Epithelial cell of esophagus (primary cell): ENCODE results near the gene SIAH3.
"Not testable (repeated sequence)": the region's sequence is repeated elsewhere in the genome, so short reads cannot be mapped to it uniquely, and the experiment has no call there.

ENCODE experiments used
- DNase-seq: peaks from one replicate; pipeline ENCODE4 v3.0.0; 2010; ENCODE audit warnings: low read depth
- H3K4me3 ChIP-seq: 2 replicates; pipeline ENCODE4 v1.5.1; 2011; ENCODE audit warnings: mild to moderate bottlenecking, low read length, control low read depth
- TF ChIP-seq, protein P1 (sequence below): IDR thresholded peaks from 2 replicates; pipeline ENCODE4 v1.5.1; 2011; ENCODE audit warnings: low read depth, mild to moderate bottlenecking, low read length, control low read depth, inconsistent platforms; ENCODE audit not compliant: insufficient read depth; ENCODE audit errors: missing control alignments

Gene SIAH3

DNA sequence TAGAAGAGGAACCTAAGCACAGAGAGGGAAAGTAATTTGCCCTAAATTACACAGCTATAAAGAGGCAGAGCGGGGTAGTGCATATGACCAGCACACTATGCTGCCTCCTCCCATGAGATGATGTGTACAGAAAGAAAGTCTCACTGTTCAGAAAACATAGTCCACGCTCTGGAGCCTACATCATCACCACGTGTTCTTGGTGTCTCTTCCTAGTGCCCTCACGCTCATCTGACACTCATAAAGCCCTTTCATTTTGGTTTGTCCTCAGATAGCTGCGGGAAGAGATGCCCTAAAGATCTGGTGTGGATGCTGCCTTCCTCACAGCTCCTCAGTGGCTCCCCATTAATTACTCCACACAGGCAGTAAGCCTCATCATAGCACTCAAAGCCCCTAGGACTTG, 27.4 kb upstream of the SIAH3 start:
- TF ChIP-seq, protein P1, sequence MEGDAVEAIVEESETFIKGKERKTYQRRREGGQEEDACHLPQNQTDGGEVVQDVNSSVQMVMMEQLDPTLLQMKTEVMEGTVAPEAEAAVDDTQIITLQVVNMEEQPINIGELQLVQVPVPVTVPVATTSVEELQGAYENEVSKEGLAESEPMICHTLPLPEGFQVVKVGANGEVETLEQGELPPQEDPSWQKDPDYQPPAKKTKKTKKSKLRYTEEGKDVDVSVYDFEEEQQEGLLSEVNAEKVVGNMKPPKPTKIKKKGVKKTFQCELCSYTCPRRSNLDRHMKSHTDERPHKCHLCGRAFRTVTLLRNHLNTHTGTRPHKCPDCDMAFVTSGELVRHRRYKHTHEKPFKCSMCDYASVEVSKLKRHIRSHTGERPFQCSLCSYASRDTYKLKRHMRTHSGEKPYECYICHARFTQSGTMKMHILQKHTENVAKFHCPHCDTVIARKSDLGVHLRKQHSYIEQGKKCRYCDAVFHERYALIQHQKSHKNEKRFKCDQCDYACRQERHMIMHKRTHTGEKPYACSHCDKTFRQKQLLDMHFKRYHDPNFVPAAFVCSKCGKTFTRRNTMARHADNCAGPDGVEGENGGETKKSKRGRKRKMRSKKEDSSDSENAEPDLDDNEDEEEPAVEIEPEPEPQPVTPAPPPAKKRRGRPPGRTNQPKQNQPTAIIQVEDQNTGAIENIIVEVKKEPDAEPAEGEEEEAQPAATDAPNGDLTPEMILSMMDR, result no peak
- DNase-seq, result no peak
- no peak overlapping the region for H3K4me3 ChIP-seq

DNA sequence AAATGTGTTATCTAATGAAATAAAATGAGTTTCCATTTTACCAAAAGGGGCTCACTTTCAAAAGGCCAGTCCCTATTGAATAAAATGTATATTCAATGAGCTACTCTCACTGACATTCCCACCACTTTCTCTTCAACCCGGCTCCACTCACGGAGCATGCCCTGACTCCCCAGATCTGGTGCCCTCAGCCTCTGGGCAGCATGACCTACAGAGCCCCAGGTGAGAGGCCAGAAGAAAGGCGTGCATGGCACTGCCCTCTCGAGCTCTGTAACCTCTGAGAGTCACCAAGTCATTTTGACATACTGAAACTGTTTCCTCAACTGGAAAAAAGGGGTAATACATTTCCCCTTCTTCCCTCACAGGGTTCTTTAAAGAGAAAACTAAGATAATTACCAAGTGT, 25.2 kb upstream of the SIAH3 start:
- TF ChIP-seq, protein P1, result no peak
- H3K4me3 ChIP-seq, result no peak overlapping the region
- DNase-seq, result no peak

DNA sequence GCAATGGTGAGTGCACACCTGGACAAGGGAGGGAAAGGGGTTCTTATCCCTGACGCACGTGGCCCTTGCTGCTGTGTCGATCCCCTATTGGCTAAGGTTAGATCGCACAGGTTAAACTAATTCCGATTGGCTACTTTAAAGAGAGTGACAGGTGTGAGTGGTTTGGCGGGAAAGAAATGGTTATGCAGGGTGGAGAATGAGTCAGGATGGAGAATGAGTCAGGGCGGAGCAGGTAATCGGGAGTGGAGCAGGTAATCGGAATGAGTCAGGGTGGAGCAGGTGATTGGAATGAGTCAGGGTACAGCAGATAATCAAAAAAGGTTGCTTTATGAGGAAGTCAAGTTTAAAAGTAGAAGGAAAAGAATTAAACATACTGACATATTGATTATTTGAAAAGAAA, 24.4 kb upstream of the SIAH3 start:
- TF ChIP-seq, protein P1, result no peak
- DNase-seq, result peak; percentile 89
- no peak overlapping the region for H3K4me3 ChIP-seq

DNA sequence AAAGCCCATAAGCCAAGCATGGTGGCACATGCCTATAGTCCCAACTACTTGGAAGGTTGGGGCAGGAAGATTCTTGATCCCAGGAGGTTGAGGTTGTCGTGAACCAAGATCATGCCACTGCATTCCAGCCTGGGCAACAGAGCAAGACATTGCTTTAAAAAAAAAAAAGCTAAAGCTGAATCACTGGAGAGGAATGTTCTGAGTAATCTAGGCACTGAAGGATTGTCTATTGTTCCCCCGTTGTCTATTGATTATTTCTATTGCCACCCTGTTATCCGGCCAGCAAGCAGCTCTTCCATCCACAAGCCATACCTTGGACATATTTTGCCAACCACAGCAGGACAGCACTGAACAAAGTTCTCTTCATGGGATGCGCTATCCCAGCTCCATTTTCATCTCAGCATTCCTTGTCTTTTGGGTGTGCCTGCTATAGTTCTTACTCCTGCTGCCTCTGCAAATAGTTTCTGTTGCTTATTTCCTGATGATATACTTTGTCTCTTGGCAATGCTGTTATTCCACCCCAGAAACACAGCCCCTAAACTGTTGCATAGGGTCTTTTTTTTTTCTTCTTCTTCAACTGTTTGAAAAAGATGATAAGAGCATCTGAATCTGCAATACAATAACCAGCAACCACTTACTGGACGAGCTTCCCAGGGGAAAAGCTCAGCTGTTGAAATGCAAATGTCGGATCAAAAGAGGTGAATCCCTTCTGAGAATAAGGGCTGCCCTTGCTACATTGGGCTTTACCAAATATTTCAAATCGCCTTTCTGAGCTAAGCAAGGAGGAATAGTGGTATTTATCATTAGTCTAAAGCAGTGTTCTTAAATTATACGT, 22.2 kb upstream of the SIAH3 start:
- TF ChIP-seq, protein P1, result no peak
- no peak overlapping the region for H3K4me3 ChIP-seq
- DNase-seq, result peak; percentile 52

DNA sequence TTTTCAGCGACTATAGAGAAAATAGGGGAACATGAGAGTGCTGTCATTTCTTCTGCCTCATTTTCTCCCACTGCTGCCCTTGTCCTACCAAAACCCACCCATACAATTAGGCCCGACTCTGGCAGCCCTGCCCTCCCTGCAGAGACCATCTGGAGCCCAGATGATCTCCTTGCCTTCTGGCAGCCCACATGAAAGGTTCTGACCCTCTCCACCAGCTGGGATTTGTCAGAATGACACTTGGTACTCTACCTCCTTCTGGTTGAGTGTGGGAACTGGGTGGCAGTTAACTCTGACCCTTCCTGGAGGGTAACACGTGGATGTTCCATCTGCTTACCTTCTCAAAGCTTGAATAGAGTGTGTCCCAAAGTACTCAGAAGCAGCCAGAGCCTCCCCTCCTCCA, 21.0 kb upstream of the SIAH3 start:
- TF ChIP-seq, protein P1, result no peak
- no peak overlapping the region for H3K4me3 ChIP-seq
- no peak for DNase-seq

DNA sequence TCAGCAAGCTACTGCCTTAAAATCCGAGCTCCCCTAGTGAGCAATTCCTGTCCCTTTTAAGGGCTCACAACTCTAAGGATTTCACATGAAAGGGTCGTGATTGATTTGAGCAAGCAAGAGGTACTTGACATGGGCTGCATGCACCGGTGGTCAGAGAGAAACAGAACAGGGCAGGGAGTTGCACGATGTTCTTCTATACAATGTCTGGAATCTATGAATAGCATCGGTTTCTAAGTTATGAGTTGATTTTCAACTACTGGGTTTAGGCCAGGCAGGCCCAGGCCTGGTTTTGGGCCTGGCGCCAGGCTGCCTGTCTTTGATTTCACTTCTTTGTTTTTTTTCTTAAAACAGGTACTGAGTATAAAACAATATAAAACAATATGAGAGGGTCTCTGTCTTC, 19.6 kb upstream of the SIAH3 start:
- not testable (repeated sequence) for DNase-seq, H3K4me3 ChIP-seq

DNA sequence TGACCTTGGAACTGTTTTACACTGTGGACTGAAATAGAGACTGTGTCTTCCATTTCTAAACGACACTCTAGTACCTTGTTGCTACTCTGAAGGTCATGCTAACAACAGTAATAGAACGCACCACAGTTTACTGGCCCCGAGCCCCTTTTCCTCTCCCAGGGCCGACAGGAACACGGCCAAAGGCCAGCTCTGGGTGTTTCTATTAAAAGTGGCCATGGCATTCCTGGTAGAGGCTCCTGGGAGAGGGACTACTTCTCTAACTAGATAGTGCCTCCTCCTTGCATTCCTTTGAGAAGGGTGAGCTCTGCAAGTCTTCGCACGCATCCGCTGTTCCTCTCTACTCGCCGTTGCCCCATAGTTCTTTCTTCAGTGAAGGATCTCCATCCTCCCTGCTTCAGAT, 18.7 kb upstream of the SIAH3 start:
- TF ChIP-seq, protein P1, result no peak
- no peak overlapping the region for H3K4me3 ChIP-seq
- DNase-seq, result peak; percentile 30
